MCF 10A (cell line): ENCODE measurements around the gene CAV1. TPM values are rescaled to one million over a fixed set of nuclear protein-coding genes. Genes with fewer than 3 reads are reported as not detected.

Experiments
- BruUV-seq: library from RNA; stranded (reverse); fragments of 400-500 nt; replicated peaks from 2 replicates; lab custom pipeline; 2021; lab: Mats Ljungman, UMichigan
- CTCF ChIA-PET: fragments of 300-600 bp; sonication (Branson Sonifier 250); formaldehyde crosslinking; extraction: SDS; loops from one replicate; lab custom pipeline; 2021; ENCODE audit warnings: antibody characterized with exemption, inconsistent platforms; lab: Yijun Ruan, JAX
- POLR2A ChIA-PET: fragments of 300-600, 350-650 bp; sonication (Branson Sonifier 250); formaldehyde crosslinking; extraction: SDS; loops from one replicate; lab custom pipeline; 2020; ENCODE audit warnings: antibody characterized with exemption, inconsistent platforms; lab: Yijun Ruan, JAX
- DNase-seq: peaks from one replicate; pipeline ENCODE4 v3.0.0-alpha.2; 2018; ENCODE audit not compliant: unreplicated experiment
- H3K27ac Mint-ChIP-seq: one replicate; pipeline ENCODE4 v1.8.0; 2022; ENCODE audit warnings: mild to moderate bottlenecking, low read depth, mixed read lengths; ENCODE audit not compliant: unreplicated experiment
- H3K27me3 Mint-ChIP-seq: one replicate; pipeline ENCODE4 v1.8.0; 2022; ENCODE audit warnings: mixed read lengths; ENCODE audit not compliant: insufficient read depth, unreplicated experiment
- H3K36me3 Mint-ChIP-seq: one replicate; pipeline ENCODE4 v1.8.0; 2022; ENCODE audit warnings: mild to moderate bottlenecking, moderate library complexity, mixed read lengths; ENCODE audit not compliant: insufficient read depth, unreplicated experiment
- H3K4me1 Mint-ChIP-seq: one replicate; pipeline ENCODE4 v1.8.0; 2022; ENCODE audit warnings: mixed read lengths; ENCODE audit not compliant: insufficient read depth, unreplicated experiment
- H3K4me3 Mint-ChIP-seq: one replicate; pipeline ENCODE4 v1.8.0; 2022; ENCODE audit warnings: mild to moderate bottlenecking, moderate library complexity, mixed read lengths; ENCODE audit not compliant: unreplicated experiment
- H3K9me3 Mint-ChIP-seq: one replicate; pipeline ENCODE4 v1.8.0; 2022; ENCODE audit warnings: mixed read lengths; ENCODE audit not compliant: unreplicated experiment
- intact Hi-C: fragments of 100-400 bp; cut with micrococcal nuclease; formaldehyde crosslinking; loops from 2 replicates; pipeline ENCODE4 v1.14.1; 2022
- total RNA-seq: library from RNA; stranded (reverse); gene quantifications from 2 replicates; pipeline ENCODE4 v1.2.3, GENCODE V29; 2022
- TF ChIP-seq, protein P1 (sequence below): fragments of 200-600 bp; IDR thresholded peaks from one replicate; pipeline ENCODE4 v1.8.0; 2022; ENCODE audit warnings: antibody characterized with exemption, mild to moderate bottlenecking; ENCODE audit not compliant: unreplicated experiment

CAV1 gene
- total RNA-seq, 1 experiment from 2014 or later, result 267 TPM

DNA sequence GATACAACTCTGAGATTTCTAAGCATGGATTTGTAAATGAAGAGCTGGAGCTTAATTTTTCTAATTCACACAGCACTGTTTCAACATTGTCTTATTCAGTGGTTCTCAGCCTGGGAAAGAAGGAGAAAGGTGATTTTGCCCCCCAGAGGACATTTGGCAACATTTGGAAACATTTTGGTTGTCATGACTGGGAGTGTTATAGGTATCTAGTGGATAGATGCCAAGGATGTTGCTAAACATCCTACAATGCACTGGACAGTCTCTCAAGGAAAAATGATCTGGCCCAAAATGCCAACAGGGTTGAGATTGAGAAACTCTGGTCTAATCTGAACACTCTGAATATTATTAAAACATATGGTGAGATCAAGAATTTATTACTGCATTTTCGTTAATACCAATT lies 29.1 kb upstream of the CAV1 start:
- DNase-seq, result peak; percentile 96
- BruUV-seq, result no TSS peak
- Mint-ChIP-seq H3K36me3 (peaks cover 7% of the 10 kb centered on the region), H3K9me3 (no peaks in the 10 kb centered on the region), H3K27me3 (no peaks in the 10 kb centered on the region), H3K4me1 (peaks cover 26% of the 10 kb centered on the region), H3K4me3 (no peak overlapping the region), H3K27ac (peak overlapping the region; percentile 65)
- CTCF ChIA-PET, result interaction anchor here (0.6 to 4.8 kb wide), 17 partner anchors 13 to 359 kb away, joined by 3 to 27 read pairs (median 4); partner anchors contain the start of gene CAV1
- POLR2A ChIA-PET, result interaction anchor here (0.6 to 14.6 kb wide), 12 partner anchors 15 to 286 kb away, joined by 3 to 241 read pairs (median 8); partner anchors contain the start of genes CAV1 and TES
- intact Hi-C loops, result loop anchor here (5.0 kb wide), 1 partner anchor 38 kb away; no protein-coding TSS in a partner anchor
- TF ChIP-seq, protein P1, sequence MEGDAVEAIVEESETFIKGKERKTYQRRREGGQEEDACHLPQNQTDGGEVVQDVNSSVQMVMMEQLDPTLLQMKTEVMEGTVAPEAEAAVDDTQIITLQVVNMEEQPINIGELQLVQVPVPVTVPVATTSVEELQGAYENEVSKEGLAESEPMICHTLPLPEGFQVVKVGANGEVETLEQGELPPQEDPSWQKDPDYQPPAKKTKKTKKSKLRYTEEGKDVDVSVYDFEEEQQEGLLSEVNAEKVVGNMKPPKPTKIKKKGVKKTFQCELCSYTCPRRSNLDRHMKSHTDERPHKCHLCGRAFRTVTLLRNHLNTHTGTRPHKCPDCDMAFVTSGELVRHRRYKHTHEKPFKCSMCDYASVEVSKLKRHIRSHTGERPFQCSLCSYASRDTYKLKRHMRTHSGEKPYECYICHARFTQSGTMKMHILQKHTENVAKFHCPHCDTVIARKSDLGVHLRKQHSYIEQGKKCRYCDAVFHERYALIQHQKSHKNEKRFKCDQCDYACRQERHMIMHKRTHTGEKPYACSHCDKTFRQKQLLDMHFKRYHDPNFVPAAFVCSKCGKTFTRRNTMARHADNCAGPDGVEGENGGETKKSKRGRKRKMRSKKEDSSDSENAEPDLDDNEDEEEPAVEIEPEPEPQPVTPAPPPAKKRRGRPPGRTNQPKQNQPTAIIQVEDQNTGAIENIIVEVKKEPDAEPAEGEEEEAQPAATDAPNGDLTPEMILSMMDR, result no peak

DNA sequence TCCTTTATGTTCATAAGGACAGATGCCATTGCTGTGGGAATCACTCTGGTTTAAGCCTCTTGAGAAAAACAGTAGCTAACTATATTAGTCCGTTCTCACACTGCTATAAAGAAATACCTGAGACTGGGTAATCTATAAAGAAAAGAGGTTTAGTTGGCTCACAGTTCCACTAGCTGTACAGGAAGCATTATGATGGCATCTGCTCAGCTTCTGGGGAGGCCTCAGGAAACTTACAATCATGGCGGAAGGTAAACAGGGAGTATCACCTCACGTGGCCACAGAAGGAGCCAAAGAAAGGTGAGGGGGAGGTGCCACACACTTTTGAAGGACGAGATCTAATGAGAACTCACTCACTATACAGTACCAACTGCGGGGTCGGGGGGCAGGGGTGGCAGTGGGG lies 28.2 kb upstream of the CAV1 start:
- H3K36me3 Mint-ChIP-seq, result peaks cover 14% of the 10 kb centered on the region
- TF ChIP-seq, protein P1, result no peak
- H3K9me3 Mint-ChIP-seq, result no peaks in the 10 kb centered on the region
- intact Hi-C loops, result loop anchor here (5.0 kb wide), 1 partner anchor 39 kb away; no protein-coding TSS in a partner anchor
- ChIA-PET CTCF (interaction anchor here (0.6 to 4.8 kb wide), 10 partner anchors 14 to 339 kb away, joined by 3 to 27 read pairs (median 4); partner anchors contain the start of gene CAV1), POLR2A (interaction anchor here (0.7 to 14.6 kb wide), 14 partner anchors 26 to 237 kb away, joined by 3 to 241 read pairs (median 6); partner anchors contain the start of gene CAV1)
- peaks cover 31% of the 10 kb centered on the region for H3K4me1 Mint-ChIP-seq
- BruUV-seq, result no TSS peak
- peak overlapping the region; percentile 64 for H3K27ac Mint-ChIP-seq
- H3K27me3 Mint-ChIP-seq, result no peaks in the 10 kb centered on the region
- H3K4me3 Mint-ChIP-seq, result no peak overlapping the region
- no peak for DNase-seq

DNA sequence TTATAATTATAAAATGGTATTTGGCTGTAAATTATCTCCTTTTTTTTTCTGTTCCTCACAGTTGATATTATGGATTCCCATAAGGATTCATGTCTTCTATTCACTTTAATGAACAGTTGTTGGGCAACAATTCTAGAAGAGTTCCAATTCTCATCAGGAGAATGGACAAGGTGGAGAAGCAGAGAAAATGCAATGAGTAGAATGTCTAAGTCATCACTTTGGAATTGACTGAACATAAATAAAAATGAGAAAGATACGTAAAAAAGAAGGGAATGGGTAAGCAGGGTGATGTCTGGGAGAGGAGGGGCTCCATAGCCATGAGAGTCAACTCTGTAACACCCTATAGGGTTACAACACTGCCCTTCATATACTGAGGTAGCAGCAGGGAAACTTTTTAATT lies 27.1 kb upstream of the CAV1 start:
- no TSS peak for BruUV-seq
- intact Hi-C loops, result loop anchor here (5.0 kb wide), 1 partner anchor 40 kb away; no protein-coding TSS in a partner anchor
- H3K4me3 Mint-ChIP-seq, result no peak overlapping the region
- H3K36me3 Mint-ChIP-seq, result peaks cover 16% of the 10 kb centered on the region
- POLR2A ChIA-PET, result interaction anchor here (0.6 to 14.6 kb wide), 7 partner anchors 13 to 256 kb away, joined by 3 to 241 read pairs (median 6); partner anchors contain the start of gene CAV1
- peak overlapping the region; percentile 64 for H3K27ac Mint-ChIP-seq
- H3K27me3 Mint-ChIP-seq, result no peaks in the 10 kb centered on the region
- no peaks in the 10 kb centered on the region for H3K9me3 Mint-ChIP-seq
- H3K4me1 Mint-ChIP-seq, result peaks cover 32% of the 10 kb centered on the region
- DNase-seq, result no peak
- CTCF ChIA-PET, result interaction anchor here (0.5 to 4.8 kb wide), 5 partner anchors 26 to 617 kb away, joined by 3 to 27 read pairs (median 4); no protein-coding TSS in a partner anchor
- TF ChIP-seq, protein P1, result no peak
